Ascending aorta (tissue), 2 donors: ENCODE data around the gene GPR39. TPM values are rescaled to one million over a fixed set of nuclear protein-coding genes. Genes with fewer than 3 reads are reported as not detected.

Source experiments
- DNase-seq, 2 donors: peaks; one replicate each; pipeline ENCODE4 v3.0.0-alpha.2; 2019; ENCODE audit warnings: low spot score in 2 of 2
- H3K27ac ChIP-seq, 2 donors: fragments of 200-600 bp; sonication (generic); one replicate each; pipeline ENCODE4 v1.5.1; 2016 to 2017; ENCODE audit warnings: mild to moderate bottlenecking in 1 of 2
- H3K27me3 ChIP-seq: fragments of 200-600 bp; sonication (generic); one replicate; pipeline ENCODE4 v1.5.1; 2017
- H3K36me3 ChIP-seq, 2 donors: fragments of 200-600 bp; sonication (generic); one replicate each; pipeline ENCODE4 v1.5.1; 2016
- H3K4me1 ChIP-seq, 2 donors: fragments of 200-600 bp; sonication (generic); one replicate each; pipeline ENCODE4 v1.5.1; 2016 to 2017; ENCODE audit warnings: mild to moderate bottlenecking in 1 of 2
- H3K4me3 ChIP-seq, 2 donors: fragments of 200-600 bp; sonication (generic); one replicate each; pipeline ENCODE4 v1.5.1; 2016 to 2017; ENCODE audit warnings: mild to moderate bottlenecking in 1 of 2
- H3K9me3 ChIP-seq, 2 donors: fragments of 200-600 bp; sonication (generic); one replicate each; pipeline ENCODE4 v1.5.1; 2016
- intact Hi-C: fragments of 100-400 bp; cut with DNase I; formaldehyde crosslinking; loops from one replicate; pipeline ENCODE4 v1.15.1; 2023
- total RNA-seq: library from RNA; depleted of rRNA; stranded (reverse); fragments of >200 nt; gene quantifications from one replicate; pipeline ENCODE4 v1.1.0, GENCODE V29; 2016
- TF ChIP-seq, protein P1 (sequence below), 3 experiments: fragments of 200-600 bp in 2 of 3; fragments of 450-650 bp in 1 of 3; sonication (generic) in 2 of 3; IDR thresholded peaks; one replicate each; pipeline ENCODE4 v1.5.1; 2016 to 2019; ENCODE audit warnings: antibody characterized with exemption in 3 of 3, mild to moderate bottlenecking in 1 of 3, moderate library complexity in 1 of 3

GPR39 gene
- total RNA-seq, 1 donor from 2014 or later, result 0.64 TPM

- intact Hi-C loops, result no loop called here
- H3K27ac ChIP-seq, result no peak overlapping the region
- TF ChIP-seq, protein P1, sequence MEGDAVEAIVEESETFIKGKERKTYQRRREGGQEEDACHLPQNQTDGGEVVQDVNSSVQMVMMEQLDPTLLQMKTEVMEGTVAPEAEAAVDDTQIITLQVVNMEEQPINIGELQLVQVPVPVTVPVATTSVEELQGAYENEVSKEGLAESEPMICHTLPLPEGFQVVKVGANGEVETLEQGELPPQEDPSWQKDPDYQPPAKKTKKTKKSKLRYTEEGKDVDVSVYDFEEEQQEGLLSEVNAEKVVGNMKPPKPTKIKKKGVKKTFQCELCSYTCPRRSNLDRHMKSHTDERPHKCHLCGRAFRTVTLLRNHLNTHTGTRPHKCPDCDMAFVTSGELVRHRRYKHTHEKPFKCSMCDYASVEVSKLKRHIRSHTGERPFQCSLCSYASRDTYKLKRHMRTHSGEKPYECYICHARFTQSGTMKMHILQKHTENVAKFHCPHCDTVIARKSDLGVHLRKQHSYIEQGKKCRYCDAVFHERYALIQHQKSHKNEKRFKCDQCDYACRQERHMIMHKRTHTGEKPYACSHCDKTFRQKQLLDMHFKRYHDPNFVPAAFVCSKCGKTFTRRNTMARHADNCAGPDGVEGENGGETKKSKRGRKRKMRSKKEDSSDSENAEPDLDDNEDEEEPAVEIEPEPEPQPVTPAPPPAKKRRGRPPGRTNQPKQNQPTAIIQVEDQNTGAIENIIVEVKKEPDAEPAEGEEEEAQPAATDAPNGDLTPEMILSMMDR (IDR thresholded peaks at IDR 0.05), result no peak
- no peaks in the 10 kb centered on the region for H3K36me3 ChIP-seq
- H3K27me3 ChIP-seq, result no peaks in the 10 kb centered on the region
- no peak overlapping the region for H3K4me3 ChIP-seq
- H3K4me1 ChIP-seq, result no peaks in the 10 kb centered on the region
- H3K9me3 ChIP-seq, result no peaks in the 10 kb centered on the region
- DNase-seq, result no peak
Measured at GRCh38 chr2:132475615-132476014, 59.0 kb downstream of the GPR39 start.

DNA sequence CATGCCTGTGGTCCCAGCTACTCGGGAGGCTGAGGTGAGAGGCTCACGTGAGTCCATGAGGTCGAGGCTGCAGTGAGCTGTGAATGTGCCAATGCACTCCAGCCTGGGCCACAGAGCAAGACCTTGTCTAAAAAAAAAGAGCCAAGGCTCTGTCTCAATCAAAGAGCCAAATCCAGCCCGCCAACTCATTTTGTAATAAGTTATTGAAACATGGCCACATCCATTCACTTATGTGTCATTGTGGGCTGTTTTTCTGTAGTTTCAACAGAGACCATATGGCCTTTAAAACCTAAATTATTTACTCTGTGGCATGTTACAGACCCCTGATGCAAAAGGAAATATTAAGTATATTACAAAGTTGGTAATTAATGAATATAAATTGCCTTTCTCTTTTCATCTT is 60.8 kb downstream of the GPR39 start:
- no peak for DNase-seq
- TF ChIP-seq, protein P1 (IDR thresholded peaks at IDR 0.05), result no peak
- Histone ChIP-seq H3K9me3 (no peaks in the 10 kb centered on the region), H3K4me3 (no peak overlapping the region), H3K27me3 (no peaks in the 10 kb centered on the region), H3K4me1 (no peaks in the 10 kb centered on the region), H3K36me3 (no peaks in the 10 kb centered on the region), H3K27ac (no peak overlapping the region)
- intact Hi-C loops, result no loop called here

DNA sequence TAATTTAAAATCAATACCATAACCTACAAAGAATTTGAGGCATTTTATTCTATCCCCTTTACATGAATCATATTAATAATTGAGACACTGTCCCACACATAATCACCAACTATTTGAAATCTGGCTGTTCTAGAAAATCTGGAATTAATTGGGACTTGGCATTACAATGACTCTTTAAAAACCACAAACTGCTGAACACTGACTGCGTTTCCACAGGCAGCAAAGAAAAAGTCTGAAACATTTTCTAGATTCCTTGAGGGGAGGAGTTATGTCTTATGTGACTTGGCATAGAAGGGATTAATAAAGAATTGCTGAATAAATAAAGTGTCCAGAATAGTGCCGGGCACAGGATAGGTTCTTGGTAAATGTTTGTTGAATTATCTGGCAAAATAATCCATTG is 61.4 kb downstream of the GPR39 start:
- Histone ChIP-seq H3K4me3 (no peak overlapping the region), H3K27me3 (no peaks in the 10 kb centered on the region), H3K9me3 (no peaks in the 10 kb centered on the region), H3K27ac (no peak overlapping the region), H3K36me3 (no peaks in the 10 kb centered on the region), H3K4me1 (no peaks in the 10 kb centered on the region)
- TF ChIP-seq, protein P1 (IDR thresholded peaks at IDR 0.05), result no peak
- intact Hi-C loops, result no loop called here
- DNase-seq, result no peak

DNA sequence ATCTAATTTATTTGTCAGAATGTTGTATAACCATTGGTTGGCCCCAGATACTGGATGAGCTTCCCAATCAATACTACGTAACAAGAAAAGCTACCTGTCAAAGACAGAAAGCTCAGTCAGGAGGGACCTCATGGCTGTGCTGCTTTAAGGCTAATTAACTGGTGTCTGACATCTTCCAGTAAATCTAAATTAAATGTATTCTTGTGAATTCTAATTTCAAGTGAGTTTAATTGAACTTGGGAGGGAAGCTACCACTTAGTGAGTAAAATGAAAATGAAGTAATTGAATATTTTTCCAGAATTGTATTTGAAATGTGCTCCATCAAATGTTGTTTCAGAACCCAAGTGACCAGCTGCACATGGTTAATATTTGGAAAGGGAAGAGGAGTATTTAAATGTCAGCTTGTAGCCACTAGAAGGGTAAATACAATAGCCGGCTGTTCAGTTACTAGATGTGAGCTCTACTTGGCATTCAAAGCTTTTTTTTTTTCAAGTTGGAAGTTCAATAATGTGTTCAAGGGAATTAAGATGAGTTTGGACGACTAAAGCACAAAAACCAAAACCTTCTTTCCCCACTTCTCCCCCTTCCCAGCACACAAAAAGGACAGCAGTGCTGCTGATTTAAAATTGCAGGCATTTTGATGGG is 62.0 kb downstream of the GPR39 start:
- H3K9me3 ChIP-seq, result no peaks in the 10 kb centered on the region
- no peak overlapping the region for H3K27ac ChIP-seq
- no peaks in the 10 kb centered on the region for H3K4me1 ChIP-seq
- H3K4me3 ChIP-seq, result no peak overlapping the region
- TF ChIP-seq, protein P1 (IDR thresholded peaks at IDR 0.05), result no peak
- no peaks in the 10 kb centered on the region for H3K27me3 ChIP-seq
- no peaks in the 10 kb centered on the region for H3K36me3 ChIP-seq
- intact Hi-C loops, result no loop called here
- no peak for DNase-seq

DNA sequence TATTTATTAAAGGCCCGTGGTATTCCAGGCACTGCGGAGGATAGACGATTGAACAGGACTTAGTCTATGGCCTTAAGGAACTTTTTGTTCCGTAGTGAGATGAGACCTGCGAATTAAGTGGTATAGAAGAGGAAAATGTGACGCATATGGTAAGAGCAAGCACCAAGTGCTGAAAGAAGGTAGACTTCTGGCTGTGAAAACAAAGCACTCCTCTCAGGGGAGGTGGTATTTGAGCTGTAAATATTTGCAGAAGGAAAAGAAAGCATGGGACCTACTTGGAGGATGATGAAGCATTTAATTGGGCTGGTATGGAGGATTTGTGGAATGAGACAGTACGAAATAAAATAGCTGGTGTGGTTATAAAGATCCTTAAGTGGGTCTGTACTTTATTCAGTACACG is 62.5 kb downstream of the GPR39 start:
- Histone ChIP-seq H3K27me3 (no peaks in the 10 kb centered on the region), H3K36me3 (no peaks in the 10 kb centered on the region), H3K9me3 (no peaks in the 10 kb centered on the region), H3K27ac (no peak overlapping the region), H3K4me1 (no peaks in the 10 kb centered on the region), H3K4me3 (no peak overlapping the region)
- DNase-seq, result no peak
- intact Hi-C loops, result no loop called here
- TF ChIP-seq, protein P1 (IDR thresholded peaks at IDR 0.05), result no peak

DNA sequence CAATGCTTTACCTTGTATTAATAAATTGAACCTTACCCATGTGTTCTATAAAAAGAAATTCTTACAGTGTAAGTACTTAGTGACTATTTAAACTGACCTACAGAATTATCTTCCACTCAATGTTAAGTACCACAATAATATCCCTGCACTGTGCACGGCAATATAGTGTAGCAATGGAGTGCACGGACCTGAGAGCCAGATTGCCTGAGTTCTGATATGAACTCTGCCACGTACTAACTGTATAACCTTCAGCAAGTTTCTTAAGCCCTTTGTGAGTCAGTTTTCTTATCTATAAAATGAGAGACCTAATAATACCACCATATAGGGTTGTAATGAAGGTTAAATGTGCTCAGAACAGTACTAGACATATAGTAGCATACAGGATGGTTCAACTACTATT is 66.2 kb downstream of the GPR39 start:
- intact Hi-C loops, result no loop called here
- TF ChIP-seq, protein P1 (IDR thresholded peaks at IDR 0.05), result no peak
- Histone ChIP-seq H3K9me3 (no peaks in the 10 kb centered on the region), H3K4me3 (no peak overlapping the region), H3K36me3 (no peaks in the 10 kb centered on the region), H3K27me3 (no peaks in the 10 kb centered on the region), H3K27ac (no peak overlapping the region), H3K4me1 (no peaks in the 10 kb centered on the region)
- no peak for DNase-seq
